A549 (cell line): ENCODE results near the gene ZNF501.

Experiments used
- CEBPB ChIP-seq, 2 experiments: fragments of >200 bp in 1 of 2; sonication (Bioruptor Twin) in 1 of 2; formaldehyde crosslinking in 1 of 2; IDR thresholded peaks; 2 replicates each; pipeline ENCODE4 v1.6.1; 2012 to 2016
- CHD2 ChIP-seq: fragments of 150-350 bp; IDR thresholded peaks from 2 replicates; pipeline ENCODE4 v1.6.1; 2014; ENCODE audit warnings: low read length; ENCODE audit not compliant: partially characterized antibody
- CTCF ChIP-seq: fragments of >200 bp; sonication (Bioruptor Twin); formaldehyde crosslinking; IDR thresholded peaks from 3 replicates; pipeline ENCODE4 v1.5.1; 2016
- EHMT2 ChIP-seq: fragments of 200-600 bp; sonication (generic); IDR thresholded peaks from 2 replicates; pipeline ENCODE4 v1.6.1; 2016; ENCODE audit warnings: antibody characterized with exemption, low read depth, mild to moderate bottlenecking, moderate library complexity
- HDAC2 ChIP-seq: fragments of 200-600 bp; sonication (generic); IDR thresholded peaks from 2 replicates; pipeline ENCODE4 v1.6.1; 2016
- JUN ChIP-seq, 2 experiments: fragments of >200 bp; sonication (Bioruptor Twin); formaldehyde crosslinking; IDR thresholded peaks; 2 replicates in 1 of 2; 3 replicates in 1 of 2; pipeline ENCODE4 v1.6.1; 2016 to 2017
- MAX ChIP-seq: IDR thresholded peaks from 2 replicates; pipeline ENCODE4 v1.6.1; 2012
- MYC ChIP-seq: IDR thresholded peaks from 2 replicates; pipeline ENCODE4 v1.6.1; 2012; ENCODE audit warnings: mild to moderate bottlenecking, inconsistent platforms, low read length, improper control_type of control experiment, borderline replicate concordance
- POLR2A ChIP-seq: IDR thresholded peaks from 2 replicates; pipeline ENCODE4 v1.6.1; 2012; ENCODE audit warnings: mild to moderate bottlenecking, low read length
- POLR2AphosphoS2 ChIP-seq: conservative IDR thresholded peaks from 2 replicates; pipeline ENCODE4 v1.6.1; 2012; ENCODE audit warnings: low read length, improper control_type of control experiment, inconsistent platforms
- REST ChIP-seq: fragments of 200-600 bp; sonication (generic); IDR thresholded peaks from 2 replicates; pipeline ENCODE4 v1.6.1; 2016; ENCODE audit warnings: antibody characterized with exemption, mild to moderate bottlenecking, moderate library complexity
- ZC3H11A ChIP-seq: fragments of 450-650 bp; IDR thresholded peaks from 2 replicates; pipeline ENCODE4 v1.6.1; 2014; ENCODE audit warnings: antibody characterized with exemption, mild to moderate bottlenecking

- TF ChIP-seq CTCF: no peak
- peak; percentile 82 for TF ChIP-seq MAX
- TF ChIP-seq MYC: no peak
- TF ChIP-seq CEBPB (IDR thresholded peaks at IDR 0.05): no peak
- TF ChIP-seq POLR2A: no peak
- TF ChIP-seq HDAC2: no peak
- TF ChIP-seq REST: no peak
- no peak for TF ChIP-seq CHD2
- TF ChIP-seq POLR2AphosphoS2: no peak
- TF ChIP-seq JUN (IDR thresholded peaks at IDR 0.05): no peak
- no peak for TF ChIP-seq ZC3H11A
- no peak for TF ChIP-seq EHMT2
These were observed 16.9 kb upstream of the ZNF501 start, which contains the start of gene ZNF502 for GRCh38 chr3:44712455-44713075.
